Nephron progenitor cell (in vitro differentiated cells): ENCODE results near the gene GNRHR.
"Not testable (repeated sequence)": the region's sequence is repeated elsewhere in the genome, so short reads cannot be mapped to it uniquely, and the experiment has no call there.

Source experiments
- DNase-seq: peaks from one replicate; pipeline ENCODE4 v3.0.0; 2021
- H3K27ac Mint-ChIP-seq: 2 replicates; pipeline ENCODE4 v1.8.0; 2021; ENCODE audit warnings: mild to moderate bottlenecking, moderate library complexity, mixed read lengths
- H3K27me3 Mint-ChIP-seq: 2 replicates; pipeline ENCODE4 v1.8.0; 2021; ENCODE audit warnings: mild to moderate bottlenecking, low read depth, mixed read lengths; ENCODE audit not compliant: poor library complexity
- H3K36me3 Mint-ChIP-seq: 2 replicates; pipeline ENCODE4 v1.8.0; 2021; ENCODE audit warnings: low read depth, mixed read lengths
- H3K4me1 Mint-ChIP-seq: 2 replicates; pipeline ENCODE4 v1.8.0; 2021; ENCODE audit warnings: mixed read lengths
- H3K4me3 Mint-ChIP-seq: 2 replicates; pipeline ENCODE4 v1.8.0; 2021; ENCODE audit warnings: mild to moderate bottlenecking, moderate library complexity, mixed read lengths
- H3K9me3 Mint-ChIP-seq: 2 replicates; pipeline ENCODE4 v1.8.0; 2021; ENCODE audit warnings: mild to moderate bottlenecking, moderate library complexity, mixed read lengths
- TF ChIP-seq, protein P1 (sequence below): fragments of 200-600 bp; sonication (generic); IDR thresholded peaks from 2 replicates; pipeline ENCODE4 v1.5.0; 2021; ENCODE audit warnings: antibody characterized with exemption

GNRHR gene

DNA sequence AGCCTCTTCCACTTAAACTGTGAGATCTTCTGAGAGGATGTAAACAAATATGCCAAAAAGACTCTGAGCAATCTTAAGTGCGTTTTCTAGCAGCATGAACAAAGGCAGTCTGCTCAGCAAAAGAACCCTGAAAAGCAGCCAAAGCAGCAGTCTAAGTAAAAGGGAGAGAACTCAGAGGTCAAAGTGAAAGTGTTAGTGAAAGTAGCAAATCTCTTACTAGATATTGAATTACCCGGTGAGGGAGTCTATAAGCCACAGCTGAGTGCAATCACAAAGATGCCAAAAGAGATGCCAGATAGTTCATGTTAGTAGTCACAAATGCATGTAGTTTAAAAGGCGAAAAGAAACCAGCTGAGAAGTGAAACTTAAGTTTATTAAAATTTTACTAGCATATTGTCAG, 7.9 kb upstream of the GNRHR start:
- Mint-ChIP-seq H3K36me3 (no peaks in the 10 kb centered on the region), H3K9me3 (no peaks in the 10 kb centered on the region), H3K27me3 (no peaks in the 10 kb centered on the region), H3K4me1 (peaks cover 5% of the 10 kb centered on the region), H3K27ac (peak overlapping the region; percentile 36), H3K4me3 (no peak overlapping the region)
- TF ChIP-seq, protein P1, sequence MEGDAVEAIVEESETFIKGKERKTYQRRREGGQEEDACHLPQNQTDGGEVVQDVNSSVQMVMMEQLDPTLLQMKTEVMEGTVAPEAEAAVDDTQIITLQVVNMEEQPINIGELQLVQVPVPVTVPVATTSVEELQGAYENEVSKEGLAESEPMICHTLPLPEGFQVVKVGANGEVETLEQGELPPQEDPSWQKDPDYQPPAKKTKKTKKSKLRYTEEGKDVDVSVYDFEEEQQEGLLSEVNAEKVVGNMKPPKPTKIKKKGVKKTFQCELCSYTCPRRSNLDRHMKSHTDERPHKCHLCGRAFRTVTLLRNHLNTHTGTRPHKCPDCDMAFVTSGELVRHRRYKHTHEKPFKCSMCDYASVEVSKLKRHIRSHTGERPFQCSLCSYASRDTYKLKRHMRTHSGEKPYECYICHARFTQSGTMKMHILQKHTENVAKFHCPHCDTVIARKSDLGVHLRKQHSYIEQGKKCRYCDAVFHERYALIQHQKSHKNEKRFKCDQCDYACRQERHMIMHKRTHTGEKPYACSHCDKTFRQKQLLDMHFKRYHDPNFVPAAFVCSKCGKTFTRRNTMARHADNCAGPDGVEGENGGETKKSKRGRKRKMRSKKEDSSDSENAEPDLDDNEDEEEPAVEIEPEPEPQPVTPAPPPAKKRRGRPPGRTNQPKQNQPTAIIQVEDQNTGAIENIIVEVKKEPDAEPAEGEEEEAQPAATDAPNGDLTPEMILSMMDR, result no peak
- no peak for DNase-seq

- H3K27ac Mint-ChIP-seq, H3K4me1 Mint-ChIP-seq, H3K36me3 Mint-ChIP-seq, H3K9me3 Mint-ChIP-seq, DNase-seq, H3K27me3 Mint-ChIP-seq, H3K4me3 Mint-ChIP-seq: not testable (repeated sequence)
Observed at GRCh38 chr4:67756991-67757390, 2.8 kb upstream of the GNRHR start.

DNA sequence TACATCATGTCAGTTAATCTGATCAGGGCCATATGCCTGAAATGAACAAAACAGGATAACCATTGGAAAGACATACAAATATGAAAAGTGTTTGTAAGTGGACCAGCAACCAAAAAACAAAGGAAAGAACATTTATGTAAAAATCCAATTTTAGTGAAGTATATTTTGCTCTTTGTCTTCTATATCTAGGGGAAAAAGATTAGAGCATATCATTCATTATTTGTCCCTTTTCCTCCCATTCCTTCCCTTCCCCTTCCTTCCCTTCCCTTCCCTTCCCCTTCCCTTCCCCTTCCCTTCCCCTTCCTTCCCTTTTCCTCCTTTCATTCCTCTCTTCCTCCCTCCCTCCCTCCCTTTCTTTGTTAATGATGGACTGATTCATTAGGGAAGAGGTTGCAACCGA, 1.8 kb upstream of the GNRHR start:
- Mint-ChIP-seq H3K4me3 (no peak overlapping the region), H3K27me3 (no peaks in the 10 kb centered on the region), H3K36me3 (no peaks in the 10 kb centered on the region), H3K4me1 (peaks cover 11% of the 10 kb centered on the region), H3K27ac (no peak overlapping the region), H3K9me3 (no peaks in the 10 kb centered on the region)
- DNase-seq, result no peak
- TF ChIP-seq, protein P1, result no peak

GRCh38 chr4:67751260-67751659, 2.9 kb downstream of the GNRHR start:
- Mint-ChIP-seq H3K27me3 (no peaks in the 10 kb centered on the region), H3K36me3 (no peaks in the 10 kb centered on the region), H3K4me3 (no peak overlapping the region), H3K27ac (no peak overlapping the region), H3K4me1 (peaks cover 11% of the 10 kb centered on the region), H3K9me3 (no peaks in the 10 kb centered on the region)
- TF ChIP-seq, protein P1, result no peak
- no peak for DNase-seq

GRCh38 chr4:67750691-67751090, 3.5 kb downstream of the GNRHR start:
- no peak for DNase-seq
- Mint-ChIP-seq H3K9me3 (no peaks in the 10 kb centered on the region), H3K27ac (no peak overlapping the region), H3K27me3 (no peaks in the 10 kb centered on the region), H3K36me3 (no peaks in the 10 kb centered on the region), H3K4me3 (no peak overlapping the region), H3K4me1 (peaks cover 11% of the 10 kb centered on the region)
- TF ChIP-seq, protein P1, result no peak

- peaks cover 11% of the 10 kb centered on the region for H3K4me1 Mint-ChIP-seq
- TF ChIP-seq, protein P1, result no peak
- H3K27ac Mint-ChIP-seq, result no peak overlapping the region
- H3K36me3 Mint-ChIP-seq, result no peaks in the 10 kb centered on the region
- DNase-seq, result no peak
- H3K27me3 Mint-ChIP-seq, result no peaks in the 10 kb centered on the region
- no peak overlapping the region for H3K4me3 Mint-ChIP-seq
- no peaks in the 10 kb centered on the region for H3K9me3 Mint-ChIP-seq
Observed at GRCh38 chr4:67749286-67749685, 4.9 kb downstream of the GNRHR start.
